MCF 10A (cell line): Measurements from ENCODE around the gene NWD2. TPM values are rescaled to one million over a fixed set of nuclear protein-coding genes. Genes with fewer than 3 reads are reported as not detected.
A peak's percentile ranks its signal among the peaks of the same experiment; 100 is the strongest.

ENCODE experiments used
- BruUV-seq: library from RNA; stranded (reverse); fragments of 400-500 nt; replicated peaks from 2 replicates; lab custom pipeline; 2021; lab: Mats Ljungman, UMichigan
- CTCF ChIA-PET: fragments of 300-600 bp; sonication (Branson Sonifier 250); formaldehyde crosslinking; extraction: SDS; loops from one replicate; lab custom pipeline; 2021; ENCODE audit warnings: antibody characterized with exemption, inconsistent platforms; lab: Yijun Ruan, JAX
- POLR2A ChIA-PET: fragments of 300-600, 350-650 bp; sonication (Branson Sonifier 250); formaldehyde crosslinking; extraction: SDS; loops from one replicate; lab custom pipeline; 2020; ENCODE audit warnings: antibody characterized with exemption, inconsistent platforms; lab: Yijun Ruan, JAX
- DNase-seq: peaks from one replicate; pipeline ENCODE4 v3.0.0-alpha.2; 2018; ENCODE audit not compliant: unreplicated experiment
- H3K27ac Mint-ChIP-seq: one replicate; pipeline ENCODE4 v1.8.0; 2022; ENCODE audit warnings: mild to moderate bottlenecking, low read depth, mixed read lengths; ENCODE audit not compliant: unreplicated experiment
- H3K27me3 Mint-ChIP-seq: one replicate; pipeline ENCODE4 v1.8.0; 2022; ENCODE audit warnings: mixed read lengths; ENCODE audit not compliant: insufficient read depth, unreplicated experiment
- H3K36me3 Mint-ChIP-seq: one replicate; pipeline ENCODE4 v1.8.0; 2022; ENCODE audit warnings: mild to moderate bottlenecking, moderate library complexity, mixed read lengths; ENCODE audit not compliant: insufficient read depth, unreplicated experiment
- H3K4me1 Mint-ChIP-seq: one replicate; pipeline ENCODE4 v1.8.0; 2022; ENCODE audit warnings: mixed read lengths; ENCODE audit not compliant: insufficient read depth, unreplicated experiment
- H3K4me3 Mint-ChIP-seq: one replicate; pipeline ENCODE4 v1.8.0; 2022; ENCODE audit warnings: mild to moderate bottlenecking, moderate library complexity, mixed read lengths; ENCODE audit not compliant: unreplicated experiment
- H3K9me3 Mint-ChIP-seq: one replicate; pipeline ENCODE4 v1.8.0; 2022; ENCODE audit warnings: mixed read lengths; ENCODE audit not compliant: unreplicated experiment
- CTCF ChIP-seq: fragments of 200-600 bp; IDR thresholded peaks from one replicate; pipeline ENCODE4 v1.8.0; 2022; ENCODE audit warnings: antibody characterized with exemption, mild to moderate bottlenecking; ENCODE audit not compliant: unreplicated experiment
- intact Hi-C: fragments of 100-400 bp; cut with micrococcal nuclease; formaldehyde crosslinking; loops from 2 replicates; pipeline ENCODE4 v1.14.1; 2022
- total RNA-seq: library from RNA; stranded (reverse); gene quantifications from 2 replicates; pipeline ENCODE4 v1.2.3, GENCODE V29; 2022

NWD2 gene
- total RNA-seq, 1 experiment from 2014 or later, result not detected

GRCh38 chr4:37359261-37359660, 114.7 kb downstream of the NWD2 start:
- no peak for DNase-seq
- Mint-ChIP-seq H3K4me1 (no peaks in the 10 kb centered on the region), H3K27me3 (no peaks in the 10 kb centered on the region), H3K36me3 (no peaks in the 10 kb centered on the region), H3K9me3 (no peaks in the 10 kb centered on the region), H3K27ac (no peak overlapping the region), H3K4me3 (no peak overlapping the region)
- CTCF ChIA-PET, result interaction anchor here (0.5 to 1.4 kb wide), 6 partner anchors 9 to 1267 kb away, joined by 3 to 9 read pairs (median 4); no protein-coding TSS in a partner anchor
- intact Hi-C loops, result no loop called here
- no peak for TF ChIP-seq CTCF
- POLR2A ChIA-PET, result no interaction called here
- BruUV-seq, result no TSS peak

DNA sequence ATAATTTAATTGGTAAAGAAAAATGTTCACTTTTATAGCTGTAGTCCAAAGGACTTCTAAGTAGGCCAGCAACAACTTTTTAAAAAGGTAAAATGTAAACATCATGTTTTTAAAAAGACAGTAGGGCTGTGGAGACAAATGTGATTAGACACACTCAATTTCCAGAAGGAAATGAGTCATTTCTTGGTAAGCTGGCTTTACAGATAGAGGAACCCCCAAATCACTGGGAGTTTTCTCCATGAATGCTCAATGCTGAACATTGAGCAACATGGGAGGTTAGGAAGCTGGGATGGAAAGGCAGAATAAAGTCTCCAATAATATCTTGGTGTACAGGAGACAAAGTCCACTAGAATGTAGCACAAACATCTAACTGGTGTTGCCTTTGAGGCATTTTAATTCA, 121.3 kb downstream of the NWD2 start:
- no peaks in the 10 kb centered on the region for H3K27me3 Mint-ChIP-seq
- CTCF ChIA-PET, result interaction anchor here (0.7 to 1.2 kb wide), 2 partner anchors 32 to 105 kb away, joined by 3 to 5 read pairs; no protein-coding TSS in a partner anchor
- no peaks in the 10 kb centered on the region for H3K36me3 Mint-ChIP-seq
- POLR2A ChIA-PET, result interaction anchor here (0.6 kb wide), 2 partner anchors 305 to 716 kb away, joined by 3 read pairs; no protein-coding TSS in a partner anchor
- no peak overlapping the region for H3K4me3 Mint-ChIP-seq
- no peak overlapping the region for H3K27ac Mint-ChIP-seq
- BruUV-seq, result no TSS peak
- intact Hi-C loops, result no loop called here
- H3K4me1 Mint-ChIP-seq, result peaks cover 6% of the 10 kb centered on the region
- TF ChIP-seq CTCF, result no peak
- no peaks in the 10 kb centered on the region for H3K9me3 Mint-ChIP-seq
- peak; percentile 36 for DNase-seq

GRCh38 chr4:37367901-37368300, 123.4 kb downstream of the NWD2 start:
- no TSS peak for BruUV-seq
- CTCF ChIA-PET, result interaction anchor here (1.2 to 2.2 kb wide), 2 partner anchors 9 to 17 kb away, joined by 8 to 9 read pairs; no protein-coding TSS in a partner anchor
- H3K4me1 Mint-ChIP-seq, result peaks cover 6% of the 10 kb centered on the region

DNA sequence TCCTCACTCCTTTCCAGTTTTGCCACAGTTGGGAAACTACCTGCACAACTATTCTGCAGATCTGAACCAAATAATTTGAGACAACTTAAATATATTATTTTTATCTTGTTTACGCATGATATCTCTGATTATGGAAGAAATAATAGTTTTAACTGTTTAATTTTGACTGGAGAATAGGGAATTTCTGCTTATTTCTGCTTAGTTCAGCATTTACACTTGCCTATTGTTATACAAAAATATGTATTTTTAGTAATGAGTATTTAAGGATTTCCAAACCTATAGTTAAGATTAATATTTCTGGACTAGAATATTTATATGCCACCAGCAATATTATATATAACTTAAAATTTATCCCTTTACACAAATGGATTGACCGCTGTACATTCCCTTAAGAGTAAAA, 125.5 kb downstream of the NWD2 start:
- H3K27me3 Mint-ChIP-seq, result no peaks in the 10 kb centered on the region
- no peaks in the 10 kb centered on the region for H3K36me3 Mint-ChIP-seq
- DNase-seq, result no peak
- POLR2A ChIA-PET, result no interaction called here
- H3K9me3 Mint-ChIP-seq, result no peaks in the 10 kb centered on the region
- intact Hi-C loops, result no loop called here
- no TSS peak for BruUV-seq
- no peak overlapping the region for H3K27ac Mint-ChIP-seq
- TF ChIP-seq CTCF, result no peak
- H3K4me3 Mint-ChIP-seq, result no peak overlapping the region
- CTCF ChIA-PET, result interaction anchor here (0.6 kb wide), 1 partner anchor 16 kb away, joined by 3 read pairs; no protein-coding TSS in a partner anchor
- H3K4me1 Mint-ChIP-seq, result peaks cover 6% of the 10 kb centered on the region

More at GRCh38 chr4:37367901-37368300, 123.4 kb downstream of the NWD2 start:
- intact Hi-C loops, result no loop called here
- DNase-seq, result no peak
- Mint-ChIP-seq H3K27me3 (no peaks in the 10 kb centered on the region), H3K27ac (no peak overlapping the region), H3K4me3 (no peak overlapping the region), H3K36me3 (no peaks in the 10 kb centered on the region), H3K9me3 (no peaks in the 10 kb centered on the region)
- POLR2A ChIA-PET, result interaction anchor here (1.4 kb wide), 1 partner anchor 12 kb away, joined by 4 read pairs; no protein-coding TSS in a partner anchor
- no peak for TF ChIP-seq CTCF
